Thoracic aorta (tissue), 2 donors: ENCODE measurements around the gene MAP4K5. TPM values are rescaled to one million over a fixed set of nuclear protein-coding genes. Genes with fewer than 3 reads are reported as not detected.

Experiments used
- ATAC-seq: fragments of 150-250 bp; one replicate; pipeline ENCODE4 v1.8.0; 2017; ENCODE audit warnings: low read depth; ENCODE audit not compliant: insufficient number of reproducible peaks, low FRiP score
- DNase-seq: peaks from one replicate; pipeline ENCODE4 v3.0.0-alpha.2; 2020; ENCODE audit warnings: low spot score
- H3K27ac ChIP-seq, 2 donors: fragments of 200-600 bp; sonication (generic); 1 replicate in 1 of 2; 2 replicates in 1 of 2; pipeline ENCODE4 v1.5.1; 2016; ENCODE audit warnings: mild to moderate bottlenecking in 2 of 2, moderate library complexity in 2 of 2
- H3K27me3 ChIP-seq: fragments of 200-600 bp; sonication (generic); replicated peaks from 2 replicates; pipeline ENCODE4 v1.6.0; 2016; ENCODE audit warnings: mild to moderate bottlenecking; ENCODE audit not compliant: insufficient read depth
- H3K36me3 ChIP-seq: fragments of 200-600 bp; sonication (generic); one replicate; pipeline ENCODE4 v1.5.1; 2016
- H3K4me1 ChIP-seq, 2 donors: fragments of 200-600 bp; sonication (generic); 1 replicate in 1 of 2; 2 replicates in 1 of 2; pipeline versions ENCODE4 v1.5.1 to v1.6.0; 2016; ENCODE audit warnings: low read depth in 2 of 2, mild to moderate bottlenecking in 1 of 2; ENCODE audit not compliant: control insufficient read depth in 1 of 2
- H3K4me3 ChIP-seq: fragments of 200-600 bp; sonication (generic); 2 replicates; pipeline ENCODE4 v1.5.1; 2016; ENCODE audit warnings: mild to moderate bottlenecking
- H3K9me3 ChIP-seq: fragments of 200-600 bp; sonication (generic); 2 replicates; pipeline ENCODE4 v1.5.1; 2016
- CTCF ChIP-seq: fragments of 200-600 bp; sonication (generic); IDR thresholded peaks from one replicate; pipeline ENCODE4 v1.5.1; 2019; ENCODE audit warnings: antibody characterized with exemption
- total RNA-seq, 2 donors: library from RNA; depleted of rRNA; stranded (reverse); fragments of >200 nt; gene quantifications; one replicate each; pipeline versions ENCODE4 v1.1.0 to v1.2.3, GENCODE V29; 2016

MAP4K5 gene
- total RNA-seq, 2 donors from 2014 or later, result 231 to 238 TPM

DNA sequence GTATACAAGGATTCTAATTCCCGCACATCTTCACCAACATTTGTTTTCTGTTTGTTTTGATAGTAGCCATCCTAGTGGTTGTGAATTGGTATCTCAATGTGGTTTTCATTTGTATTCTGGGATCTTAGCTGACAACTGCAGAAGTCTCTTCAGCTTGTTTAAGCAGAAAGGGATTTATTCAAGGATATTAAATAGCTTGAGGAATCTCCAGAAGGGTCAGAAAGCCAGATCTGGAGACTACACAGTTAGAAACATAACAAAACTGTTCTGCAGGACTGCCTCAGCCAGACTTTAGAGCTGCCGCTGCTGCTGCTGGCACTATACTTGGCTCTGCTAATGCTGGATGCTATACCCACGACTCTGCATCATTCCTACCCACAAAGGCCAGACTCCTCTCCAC lies 122.3 kb downstream of the MAP4K5 start:
- Histone ChIP-seq H3K9me3 (no peaks in the 10 kb centered on the region), H3K27ac (no peak overlapping the region), H3K4me1 (no peaks in the 10 kb centered on the region), H3K27me3 (no peaks in the 10 kb centered on the region), H3K4me3 (no peak overlapping the region), H3K36me3 (no peaks in the 10 kb centered on the region)
- no peak for TF ChIP-seq CTCF
- no peak for ATAC-seq
- no peak for DNase-seq

- no peaks in the 10 kb centered on the region for H3K4me1 ChIP-seq
- ATAC-seq (no peak), DNase-seq (no peak)
- H3K27ac ChIP-seq, result no peak overlapping the region
- H3K27me3 ChIP-seq, result no peaks in the 10 kb centered on the region
- H3K9me3 ChIP-seq, result no peaks in the 10 kb centered on the region
- no peaks in the 10 kb centered on the region for H3K36me3 ChIP-seq
- H3K4me3 ChIP-seq, result no peak overlapping the region
- no peak for TF ChIP-seq CTCF
These were observed 125.1 kb downstream of the MAP4K5 start for GRCh38 chr14:50407111-50407812.

DNA sequence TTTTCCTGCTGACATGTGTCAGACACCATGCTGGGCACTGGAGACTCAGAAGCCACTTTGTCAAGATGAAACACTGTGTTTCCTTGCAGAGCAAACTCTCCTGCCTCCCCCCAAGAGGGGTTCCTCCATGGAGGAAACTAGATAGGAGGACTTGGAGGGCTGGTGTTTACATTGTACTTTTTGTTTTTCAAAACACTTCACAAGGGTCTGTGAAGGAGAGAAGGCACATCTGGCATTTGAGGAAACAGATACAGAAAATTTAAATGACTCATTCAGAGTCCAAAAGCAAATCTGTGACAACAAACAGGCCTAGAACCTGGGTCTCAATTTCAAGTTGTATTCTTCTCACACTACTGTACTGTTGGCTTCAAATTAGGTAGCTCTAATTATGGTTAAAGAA lies 128.9 kb downstream of the MAP4K5 start:
- DNase-seq (no peak), ATAC-seq (no peak)
- Histone ChIP-seq H3K9me3 (no peaks in the 10 kb centered on the region), H3K4me3 (no peak overlapping the region), H3K4me1 (peaks cover 3 to 15% of the 10 kb centered on the region in 2 donors), H3K27ac (no peak overlapping the region), H3K36me3 (no peaks in the 10 kb centered on the region), H3K27me3 (no peaks in the 10 kb centered on the region)
- TF ChIP-seq CTCF, result no peak

DNA sequence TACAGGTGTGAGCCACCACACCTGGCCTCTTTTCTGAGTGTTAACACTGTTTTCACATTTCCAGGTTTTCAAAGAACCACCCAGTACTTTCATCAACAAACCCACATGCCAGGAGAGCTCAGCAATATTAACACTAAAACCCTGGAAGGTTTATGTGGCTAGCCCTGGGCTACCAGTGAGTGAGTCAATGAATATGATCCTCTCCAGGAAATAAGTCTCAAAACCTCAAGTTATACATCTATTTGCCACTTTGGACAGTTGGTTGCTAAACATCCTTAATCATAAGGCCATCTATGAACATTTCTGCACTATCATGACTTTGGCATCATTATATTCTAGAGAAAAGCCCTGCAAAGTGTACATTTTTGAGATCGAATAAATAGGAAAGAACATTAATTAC lies 129.4 kb downstream of the MAP4K5 start:
- Histone ChIP-seq H3K27me3 (no peaks in the 10 kb centered on the region), H3K9me3 (no peaks in the 10 kb centered on the region), H3K27ac (no peak overlapping the region), H3K4me1 (peaks cover 3 to 15% of the 10 kb centered on the region in 2 donors), H3K4me3 (no peak overlapping the region), H3K36me3 (no peaks in the 10 kb centered on the region)
- ATAC-seq (no peak), DNase-seq (no peak)
- no peak for TF ChIP-seq CTCF

- no peak for ATAC-seq
- Histone ChIP-seq H3K4me1 (peaks cover 3 to 29% of the 10 kb centered on the region in 2 donors), H3K27me3 (no peaks in the 10 kb centered on the region), H3K27ac (no peak overlapping the region), H3K4me3 (no peak overlapping the region), H3K36me3 (no peaks in the 10 kb centered on the region), H3K9me3 (no peaks in the 10 kb centered on the region)
- no peak for TF ChIP-seq CTCF
- no peak for DNase-seq
These were observed 131.9 kb downstream of the MAP4K5 start for GRCh38 chr14:50400461-50400860.
